ENCODE results near the gene SLC36A4. TPM values are rescaled to one million over a fixed set of nuclear protein-coding genes. Genes with fewer than 3 reads are reported as not detected.

The SLC36A4 gene
- total and polyA plus RNA-seq, 9 of the 15 experiments (the other 6 are each of a cell fraction or from before 2014, with no cell fraction given), result 1.4 to 8.0 (median 5.4) TPM

GRCh38 chr11:93196816-93197379 lies 893 bp downstream of the SLC36A4 start (continued):
- TF ChIP-seq SMAD1 (IDR thresholded peaks at IDR 0.05; ENCODE audit: low read depth, low read length, partially characterized antibody) (no peak), ZNF561 (CRISPR knock-in tag; conservative IDR thresholded peaks at IDR 0.05) (no peak), TAF9B (IDR thresholded peaks at IDR 0.05; ENCODE audit: partially characterized antibody) (no peak), HMGXB4 (CRISPR knock-in tag; IDR thresholded peaks at IDR 0.05) (no peak), PTTG1 (tag; IDR thresholded peaks at IDR 0.05; ENCODE audit: low read depth) (no peak), ZBTB40 (IDR thresholded peaks at IDR 0.05) (no peak), ZBTB40 (CRISPR knock-in tag; IDR thresholded peaks at IDR 0.05) (no peak), TAF1 (IDR thresholded peaks at IDR 0.05; ENCODE audit: control insufficient read depth, extremely low read depth, insufficient read depth, low read length, severe bottlenecking) (peak; percentile 6), SREBF2 (CRISPR knock-in tag; IDR thresholded peaks at IDR 0.05) (no peak), RB1 (IDR thresholded peaks at IDR 0.05; ENCODE audit: low read depth) (no peak), HNRNPK (IDR thresholded peaks at IDR 0.05; ENCODE audit: low read depth, low read length, poor library complexity, severe bottlenecking) (no peak)
